GM04503 (cell line): Measurements from ENCODE around the gene ZSCAN21.

Source experiments
- DNase-seq: peaks from one replicate; pipeline ENCODE4 v3.0.0-alpha.2; 2012; ENCODE audit warnings: low read depth

Gene ZSCAN21

GRCh38 chr7:100077205-100077604 lies 27.6 kb downstream of the ZSCAN21 start:
- DNase-seq = no peak

GRCh38 chr7:100079024-100079560 lies 29.5 kb downstream of the ZSCAN21 start:
- no peak for DNase-seq

GRCh38 chr7:100080907-100081534 lies 31.4 kb downstream of the ZSCAN21 start:
- DNase-seq = no peak

GRCh38 chr7:100081535-100082102 lies 32.0 kb downstream of the ZSCAN21 start, which contains the start of gene ZNF3:
TSS of gene ZNF3 (minus strand) at chr7:100081723. CDS start at chr7:100077357, 4,366 bp downstream.
- peak; percentile 92 for DNase-seq

- no peak for DNase-seq
Observed at GRCh38 chr7:100082978-100083377, 33.4 kb downstream of the ZSCAN21 start.

- DNase-seq = no peak
Observed at GRCh38 chr7:100085515-100085914, 35.9 kb downstream of the ZSCAN21 start.

- DNase-seq = peak; percentile 99
Observed at GRCh38 chr7:100087055-100087750, 37.6 kb downstream of the ZSCAN21 start.

- no peak for DNase-seq
Observed at GRCh38 chr7:100088095-100088620, 38.6 kb downstream of the ZSCAN21 start.

GRCh38 chr7:100088621-100089457 lies 39.3 kb downstream of the ZSCAN21 start, which contains the start of gene COPS6:
TSS of gene COPS6 (plus strand) at chr7:100088969. CDS start at chr7:100088991, 22 bp downstream.
- DNase-seq = no peak

GRCh38 chr7:100089458-100090196 lies 40.1 kb downstream of the ZSCAN21 start:
- DNase-seq = no peak

GRCh38 chr7:100090527-100091410 lies 41.2 kb downstream of the ZSCAN21 start:
- DNase-seq = no peak

GRCh38 chr7:100091411-100092181 lies 42.0 kb downstream of the ZSCAN21 start:
- no peak for DNase-seq

GRCh38 chr7:100093054-100093453 lies 43.5 kb downstream of the ZSCAN21 start:
- DNase-seq = no peak

GRCh38 chr7:100093498-100093897 lies 43.9 kb downstream of the ZSCAN21 start:
- DNase-seq = no peak

GRCh38 chr7:100093925-100094486 lies 44.4 kb downstream of the ZSCAN21 start:
- no peak for DNase-seq

GRCh38 chr7:100095289-100095688 lies 45.7 kb downstream of the ZSCAN21 start:
- no peak for DNase-seq

- no peak for DNase-seq
Observed at GRCh38 chr7:100095704-100096103, 46.1 kb downstream of the ZSCAN21 start.

- no peak for DNase-seq
Observed at GRCh38 chr7:100098913-100099312, 49.3 kb downstream of the ZSCAN21 start.

GRCh38 chr7:100099452-100099851 lies 49.9 kb downstream of the ZSCAN21 start:
- no peak for DNase-seq
